ENCODE results near the gene LGALS14. TPM values are rescaled to one million over a fixed set of nuclear protein-coding genes. Genes with fewer than 3 reads are reported as not detected.
A peak's percentile ranks its signal among the peaks of the same experiment; 100 is the strongest.
"Not testable (repeated sequence)": the region's sequence is repeated elsewhere in the genome, so short reads cannot be mapped to it uniquely, and the experiment has no call there.

The LGALS14 gene
- total RNA-seq, 1 experiment from 2014 or later, result not detected

DNA sequence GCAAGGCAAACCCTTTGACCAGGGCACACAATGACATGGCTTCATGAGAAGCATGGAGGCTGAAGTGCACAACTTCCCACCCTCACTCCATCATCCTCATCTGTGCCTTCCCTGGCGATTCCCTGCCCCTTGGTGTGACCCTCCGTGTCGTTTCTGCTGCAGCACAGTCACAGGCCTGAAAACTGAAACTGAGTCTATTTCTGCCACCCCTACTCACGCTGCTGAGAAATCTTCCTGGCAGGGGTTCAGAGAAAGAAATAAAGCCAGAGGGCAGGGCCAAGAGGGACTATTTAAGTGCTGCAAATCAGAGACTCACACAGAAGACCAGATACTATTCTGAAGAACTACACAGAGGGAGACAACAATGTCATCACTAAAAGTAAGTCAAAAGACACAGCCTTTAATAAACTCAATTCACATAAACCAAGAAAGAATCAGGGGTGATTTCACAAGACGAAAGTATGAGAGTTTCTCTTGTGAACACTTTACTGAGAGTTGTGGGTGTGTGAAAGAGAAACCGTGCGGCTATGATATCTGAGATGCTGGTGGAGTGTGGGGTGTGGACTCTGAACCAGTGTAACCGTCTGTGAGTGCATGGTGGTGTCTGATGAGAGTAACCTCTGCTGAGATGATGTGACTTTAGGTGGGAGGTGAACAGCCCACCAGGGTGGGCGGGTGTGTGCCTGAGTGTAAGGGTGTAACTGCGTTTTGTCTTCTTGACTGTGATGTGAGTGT lies 25.1 kb upstream of the LGALS14 start:
- Histone ChIP-seq H3K4me3 (no peak overlapping the region), H3K36me3 (no peaks in the 10 kb centered on the region), H3K4me1 (replicated peaks) (no peaks in the 10 kb centered on the region), H3K27ac (no peak overlapping the region), H3K27me3 (replicated peaks) (peaks cover 7% of the 10 kb centered on the region; the same call in 1 of the 2 replicates), H3K9me3 (replicated peaks) (no peaks in the 10 kb centered on the region)
- DNase-seq (ENCODE audit: low read depth in 1 of 2, low spot score in 2 of 2), result no peak

DNA sequence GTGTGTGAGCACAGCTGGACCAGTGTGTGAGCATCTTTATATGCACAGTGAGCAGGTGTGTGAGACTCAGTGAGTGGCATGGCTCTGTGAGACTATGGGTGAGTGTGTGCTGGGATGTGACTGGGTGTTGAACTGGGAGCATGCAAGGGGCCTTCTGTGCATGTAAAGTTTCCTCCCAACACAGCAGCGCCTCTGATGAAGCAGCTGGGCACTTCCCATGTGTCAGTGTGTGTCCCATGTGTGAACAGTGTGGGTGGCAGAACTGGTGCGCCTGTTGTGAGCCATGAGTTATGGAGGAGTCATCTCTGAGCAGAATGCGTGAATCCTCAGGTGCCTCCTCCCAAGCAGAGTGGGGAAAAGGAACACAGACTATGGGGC lies 24.5 kb upstream of the LGALS14 start:
- H3K27ac ChIP-seq, result no peak overlapping the region
- no peaks in the 10 kb centered on the region for H3K4me1 ChIP-seq (replicated peaks)
- H3K27me3 ChIP-seq (replicated peaks), result peaks cover 2% of the 10 kb centered on the region; the same call in 1 of the 2 replicates
- no peak overlapping the region for H3K4me3 ChIP-seq
- no peaks in the 10 kb centered on the region for H3K9me3 ChIP-seq (replicated peaks)
- no peak for DNase-seq (ENCODE audit: low read depth in 1 of 2, low spot score in 2 of 2)
- no peaks in the 10 kb centered on the region for H3K36me3 ChIP-seq

GRCh38 chr19:39680593-39680992 lies 23.7 kb upstream of the LGALS14 start:
- no peaks in the 10 kb centered on the region for H3K36me3 ChIP-seq
- no peaks in the 10 kb centered on the region; the same call in 1 of the 2 replicates for H3K27me3 ChIP-seq (replicated peaks)
- no peaks in the 10 kb centered on the region for H3K4me1 ChIP-seq (replicated peaks)

DNA sequence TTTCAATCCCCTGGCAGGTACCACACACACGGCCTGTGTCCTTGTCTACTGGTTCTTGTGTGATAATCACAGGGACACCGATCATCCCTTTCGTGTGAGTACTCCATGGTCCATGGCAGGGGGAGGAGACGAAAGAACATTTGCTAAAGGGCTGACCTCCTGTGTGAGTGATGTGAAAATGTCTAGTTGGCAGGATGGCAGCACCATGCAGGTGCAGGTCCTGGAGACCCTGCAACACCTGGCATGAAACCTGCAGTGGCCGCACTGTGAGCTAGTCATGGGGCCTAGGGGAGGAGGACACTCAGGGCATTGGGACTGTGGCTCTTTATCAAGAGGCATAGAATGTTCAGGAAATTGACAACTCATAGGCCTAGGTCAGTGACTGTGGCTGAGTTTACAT lies 22.9 kb upstream of the LGALS14 start:
- Histone ChIP-seq H3K27me3 (replicated peaks) (no peaks in the 10 kb centered on the region; the same call in 1 of the 2 replicates), H3K4me3 (no peak overlapping the region), H3K36me3 (no peaks in the 10 kb centered on the region), H3K9me3 (replicated peaks) (no peaks in the 10 kb centered on the region), H3K27ac (no peak overlapping the region), H3K4me1 (replicated peaks) (no peaks in the 10 kb centered on the region)
- DNase-seq (ENCODE audit: low read depth in 1 of 2, low spot score in 2 of 2), result no peak

More at GRCh38 chr19:39680593-39680992, 23.7 kb upstream of the LGALS14 start:
- Histone ChIP-seq H3K4me3 (no peak overlapping the region), H3K27ac (no peak overlapping the region), H3K9me3 (replicated peaks) (no peaks in the 10 kb centered on the region)
- no peak for DNase-seq (ENCODE audit: low read depth in 1 of 2, low spot score in 2 of 2)

DNA sequence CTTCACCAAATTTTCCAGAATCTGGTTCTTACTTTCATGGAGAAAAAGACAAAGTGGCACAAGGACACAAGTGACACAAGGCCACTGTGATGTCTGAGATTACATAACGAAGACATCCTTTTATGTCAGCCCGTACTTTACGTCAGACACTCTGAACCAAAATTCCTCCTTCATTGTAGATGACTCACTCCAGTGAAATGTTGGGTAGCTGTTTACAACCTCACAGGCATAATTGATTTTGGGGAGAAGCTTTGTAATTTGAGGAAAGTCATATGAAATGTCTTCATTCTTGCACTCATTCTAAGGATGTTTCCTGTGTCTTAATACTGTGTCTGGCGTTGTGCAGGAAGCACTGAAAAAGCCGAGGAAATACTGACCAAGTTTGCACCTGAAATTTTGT lies 20.0 kb upstream of the LGALS14 start:
- DNase-seq (ENCODE audit: low read depth in 1 of 2, low spot score in 2 of 2), result no peak
- H3K27me3 ChIP-seq (replicated peaks), result no peaks in the 10 kb centered on the region

GRCh38 chr19:39686739-39687138 lies 17.5 kb upstream of the LGALS14 start:
- Histone ChIP-seq H3K27ac (no peak overlapping the region), H3K4me1 (replicated peaks) (no peaks in the 10 kb centered on the region), H3K36me3 (no peaks in the 10 kb centered on the region), H3K4me3 (no peak overlapping the region), H3K9me3 (replicated peaks) (no peaks in the 10 kb centered on the region), H3K27me3 (replicated peaks) (no peaks in the 10 kb centered on the region)
- no peak for DNase-seq (ENCODE audit: low read depth in 1 of 2, low spot score in 2 of 2)

More for the DNA sequence above, 20.0 kb upstream of the LGALS14 start:
- no peaks in the 10 kb centered on the region for H3K4me1 ChIP-seq (replicated peaks)
- H3K9me3 ChIP-seq (replicated peaks), result no peaks in the 10 kb centered on the region
- H3K4me3 ChIP-seq, result no peak overlapping the region
- no peak overlapping the region for H3K27ac ChIP-seq
- H3K36me3 ChIP-seq, result no peaks in the 10 kb centered on the region

- not testable (repeated sequence) for H3K4me3 ChIP-seq; H3K36me3 ChIP-seq; H3K27ac ChIP-seq; DNase-seq (ENCODE audit: low read depth in 1 of 2, low spot score in 2 of 2); H3K4me1 ChIP-seq (replicated peaks); H3K9me3 ChIP-seq (replicated peaks); H3K27me3 ChIP-seq (replicated peaks)
Measured at GRCh38 chr19:39688637-39689036, 15.6 kb upstream of the LGALS14 start.

- no peak for DNase-seq (ENCODE audit: low read depth in 1 of 2, low spot score in 2 of 2)
- Histone ChIP-seq H3K9me3 (replicated peaks) (no peaks in the 10 kb centered on the region), H3K4me1 (replicated peaks) (peaks cover 5% of the 10 kb centered on the region; the same call in 1 of the 2 replicates), H3K36me3 (no peaks in the 10 kb centered on the region), H3K27me3 (replicated peaks) (peaks cover 7% of the 10 kb centered on the region; the same call in 1 of the 2 replicates), H3K27ac (no peak overlapping the region), H3K4me3 (no peak overlapping the region)
Measured at GRCh38 chr19:39692166-39692565, 12.1 kb upstream of the LGALS14 start.

- no peak overlapping the region for H3K27ac ChIP-seq
- H3K9me3 ChIP-seq (replicated peaks), result no peaks in the 10 kb centered on the region
- H3K36me3 ChIP-seq, result no peaks in the 10 kb centered on the region
- no peak overlapping the region for H3K4me3 ChIP-seq
- no peak for DNase-seq (ENCODE audit: low read depth in 1 of 2, low spot score in 2 of 2)
- peaks cover 7% of the 10 kb centered on the region; the same call in 1 of the 2 replicates for H3K27me3 ChIP-seq (replicated peaks)
- H3K4me1 ChIP-seq (replicated peaks), result peaks cover 5% of the 10 kb centered on the region; the same call in 1 of the 2 replicates
Measured at GRCh38 chr19:39692822-39693221, 11.5 kb upstream of the LGALS14 start.

GRCh38 chr19:39695759-39696158 lies 8.5 kb upstream of the LGALS14 start:
- Histone ChIP-seq H3K9me3 (replicated peaks) (no peaks in the 10 kb centered on the region), H3K4me3 (no peak overlapping the region), H3K36me3 (no peaks in the 10 kb centered on the region), H3K4me1 (replicated peaks) (peaks cover 5% of the 10 kb centered on the region; the same call in 1 of the 2 replicates), H3K27ac (no peak overlapping the region), H3K27me3 (replicated peaks) (peaks cover 12% of the 10 kb centered on the region)
- DNase-seq (ENCODE audit: low read depth in 1 of 2, low spot score in 2 of 2), result no peak

DNA sequence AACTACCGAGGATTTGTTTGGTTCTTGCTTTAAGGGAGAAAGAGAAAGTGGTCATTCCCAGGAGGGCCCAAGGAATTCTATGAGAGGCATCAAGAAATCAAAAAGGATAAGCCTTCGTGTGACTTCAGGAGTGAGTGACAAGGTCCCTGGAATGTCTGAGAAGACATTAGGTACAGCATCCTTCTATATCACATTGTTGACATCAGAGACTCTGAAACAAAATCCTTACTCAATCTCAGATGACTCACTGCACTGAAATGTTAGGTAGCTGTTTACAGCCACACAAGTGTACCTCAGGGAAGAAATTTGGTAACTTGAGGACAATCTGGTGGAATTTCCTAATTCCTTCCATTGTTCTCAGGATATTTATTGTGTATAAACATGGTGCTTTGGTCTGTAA lies 7.9 kb upstream of the LGALS14 start:
- Histone ChIP-seq H3K4me1 (replicated peaks) (peaks cover 5% of the 10 kb centered on the region; the same call in 1 of the 2 replicates), H3K36me3 (no peaks in the 10 kb centered on the region), H3K27me3 (replicated peaks) (peaks cover 13% of the 10 kb centered on the region), H3K27ac (no peak overlapping the region), H3K9me3 (replicated peaks) (no peaks in the 10 kb centered on the region), H3K4me3 (no peak overlapping the region)
- DNase-seq (ENCODE audit: low read depth in 1 of 2, low spot score in 2 of 2), result peak in 1 of 2 experiments; percentile 22

- DNase-seq (ENCODE audit: low read depth in 1 of 2, low spot score in 2 of 2), result no peak
- H3K9me3 ChIP-seq (replicated peaks), result no peaks in the 10 kb centered on the region
- peaks cover 5% of the 10 kb centered on the region; the same call in 1 of the 2 replicates for H3K4me1 ChIP-seq (replicated peaks)
- peaks cover 13% of the 10 kb centered on the region for H3K27me3 ChIP-seq (replicated peaks)
- no peak overlapping the region for H3K27ac ChIP-seq
- H3K4me3 ChIP-seq, result no peak overlapping the region
- H3K36me3 ChIP-seq, result no peaks in the 10 kb centered on the region
Measured at GRCh38 chr19:39698535-39698934, 5.7 kb upstream of the LGALS14 start.

- H3K4me1 ChIP-seq (replicated peaks), result peaks cover under 1% of the 10 kb centered on the region; the same call in 1 of the 2 replicates
- H3K4me3 ChIP-seq, result no peak overlapping the region
- H3K36me3 ChIP-seq, result no peaks in the 10 kb centered on the region
- no peaks in the 10 kb centered on the region for H3K9me3 ChIP-seq (replicated peaks)
- no peak for DNase-seq (ENCODE audit: low read depth in 1 of 2, low spot score in 2 of 2)
- H3K27ac ChIP-seq, result no peak overlapping the region
- peaks cover 6% of the 10 kb centered on the region; the same call in 1 of the 2 replicates for H3K27me3 ChIP-seq (replicated peaks)
Measured at GRCh38 chr19:39701291-39701690, 3.0 kb upstream of the LGALS14 start.

DNA sequence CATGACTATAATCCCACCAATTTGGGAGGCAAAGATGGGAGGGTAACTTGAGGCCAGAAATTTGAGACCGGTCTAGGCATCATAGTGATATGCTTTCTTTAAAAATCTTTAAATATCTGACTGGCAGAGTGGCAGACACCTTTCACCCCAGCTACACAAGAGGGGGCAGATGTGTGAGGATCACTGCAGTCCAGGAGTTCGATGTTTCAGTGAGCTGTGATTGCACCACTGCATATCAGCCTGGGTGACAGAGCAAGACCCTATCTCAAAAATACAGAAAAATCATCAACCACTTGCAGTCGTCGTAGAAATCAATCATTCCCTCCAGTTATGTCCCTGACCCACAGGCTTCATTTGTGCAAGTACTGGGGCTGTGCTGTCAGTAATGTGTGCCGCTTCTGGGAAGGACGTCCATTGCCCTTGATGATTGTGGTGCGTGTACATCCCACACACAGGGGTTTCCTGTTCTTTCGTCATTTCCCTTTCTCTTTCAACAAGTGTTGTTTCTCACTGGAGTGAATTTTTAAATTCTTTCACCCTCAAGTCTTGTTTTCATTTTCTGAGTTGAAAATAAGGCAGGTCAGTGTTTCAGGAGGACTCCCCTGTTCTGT lies 1.4 kb downstream of the LGALS14 start:
- Histone ChIP-seq H3K9me3 (replicated peaks) (no peaks in the 10 kb centered on the region), H3K36me3 (no peaks in the 10 kb centered on the region), H3K4me1 (replicated peaks) (no peaks in the 10 kb centered on the region), H3K4me3 (no peak overlapping the region), H3K27ac (no peak overlapping the region), H3K27me3 (replicated peaks) (peaks cover 8% of the 10 kb centered on the region)
- DNase-seq (ENCODE audit: low read depth in 1 of 2, low spot score in 2 of 2), result no peak

Measured in SJSA1 (cell line).